HepG2 (cell line): ENCODE measurements around the gene MCOLN1. TPM values are rescaled to one million over a fixed set of nuclear protein-coding genes. Genes with fewer than 3 reads are reported as not detected.

Experiments
- ATAD3A ChIP-seq: sonication (generic); formaldehyde crosslinking; IDR thresholded peaks from 2 replicates; pipeline ENCODE4 v1.4.0; 2020; ENCODE audit warnings: missing genetic modification reagents
- CBX1 ChIP-seq: IDR thresholded peaks from one replicate; pipeline ENCODE4 v1.6.1; 2016; ENCODE audit warnings: antibody characterized with exemption, low read depth
- DR1 ChIP-seq: sonication (generic); formaldehyde crosslinking; IDR thresholded peaks from 2 replicates; pipeline ENCODE4 v1.8.0; 2021; ENCODE audit warnings: mild to moderate bottlenecking, missing genetic modification reagents, inconsistent platforms
- HDAC1 ChIP-seq: sonication (generic); formaldehyde crosslinking; IDR thresholded peaks from 2 replicates; pipeline ENCODE4 v1.5.1; 2020; ENCODE audit warnings: mild to moderate bottlenecking, missing genetic modification reagents
- IKZF1 ChIP-seq: fragments of 450-650 bp; IDR thresholded peaks from 2 replicates; pipeline ENCODE4 v1.7.1; 2016
- MAFG ChIP-seq: sonication (generic); formaldehyde crosslinking; IDR thresholded peaks from 2 replicates; pipeline ENCODE4 v1.5.1; 2020; ENCODE audit warnings: mild to moderate bottlenecking, missing genetic modification reagents
- NCOA2 ChIP-seq: sonication (generic); formaldehyde crosslinking; IDR thresholded peaks from 2 replicates; pipeline ENCODE4 v1.8.0; 2022; ENCODE audit warnings: inconsistent platforms
- PITX1 ChIP-seq: sonication (generic); formaldehyde crosslinking; IDR thresholded peaks from 2 replicates; pipeline ENCODE4 v1.5.1; 2020; ENCODE audit warnings: mild to moderate bottlenecking, missing genetic modification reagents
- SP4 ChIP-seq: sonication (generic); formaldehyde crosslinking; IDR thresholded peaks from 2 replicates; pipeline ENCODE4 v1.8.1; 2023; ENCODE audit warnings: mild to moderate bottlenecking, missing genetic modification reagents
- SRSF9 ChIP-seq: fragments of 200-400 bp; formaldehyde crosslinking; IDR thresholded peaks from 2 replicates; pipeline ENCODE4 v1.6.1; 2018; ENCODE audit warnings: borderline replicate concordance, mild to moderate bottlenecking, low read depth, low read length; ENCODE audit not compliant: insufficient read depth, poor library complexity, severe bottlenecking
- ZBTB1 ChIP-seq: sonication (generic); formaldehyde crosslinking; IDR thresholded peaks from 2 replicates; pipeline ENCODE4 v1.4.0; 2020; ENCODE audit warnings: missing genetic modification reagents, borderline replicate concordance
- ZFP90 ChIP-seq: sonication (generic); formaldehyde crosslinking; IDR thresholded peaks from 2 replicates; pipeline ENCODE4 v1.8.0; 2022; ENCODE audit warnings: missing genetic modification reagents, mild to moderate bottlenecking, inconsistent platforms, borderline replicate concordance
- ZNF143 ChIP-seq: sonication (generic); formaldehyde crosslinking; IDR thresholded peaks from 2 replicates; pipeline ENCODE4 v1.4.0; 2020; ENCODE audit warnings: missing genetic modification reagents
- ZNF543 ChIP-seq: sonication (generic); formaldehyde crosslinking; IDR thresholded peaks from 2 replicates; pipeline ENCODE4 v1.4.0; 2020; ENCODE audit warnings: mild to moderate bottlenecking, missing genetic modification reagents
- polyA plus RNA-seq, 8 experiments: library from polyadenylated mRNA; depleted of rRNA in 3 of 8; stranded (reverse) in 7 of 8; unstranded in 1 of 8; fragments of >200 nt; fragmentation: Illumina TruSeq in 4 of 8; extraction: Trizol in 4 of 8; gene quantifications; 2 replicates each; pipeline versions ENCODE4 v1.2.1 to v1.2.3, GENCODE V29; 2011 to 2016; ENCODE audit warnings: low read depth in 4 of 8, missing spikeins in 1 of 8, mixed read lengths in 1 of 8; ENCODE audit not compliant: insufficient read depth in 1 of 8
- total RNA-seq, 5 experiments: library from RNA; depleted of rRNA; stranded (reverse); fragments of >200 nt; fragmentation: Illumina TruSeq; extraction: Trizol; gene quantifications; 2 replicates each; pipeline ENCODE4 v1.2.3, GENCODE V29; 2016; ENCODE audit warnings: low read depth in 1 of 5
- TF ChIP-seq, protein P1 (sequence below): sonication (generic); formaldehyde crosslinking; IDR thresholded peaks from 2 replicates; pipeline ENCODE4 v1.5.1; 2020; ENCODE audit warnings: mild to moderate bottlenecking, moderate library complexity, missing genetic modification reagents
- TF ChIP-seq, protein P2 (sequence below): sonication (generic); formaldehyde crosslinking; IDR thresholded peaks from 2 replicates; pipeline ENCODE4 v1.4.0; 2020; ENCODE audit warnings: mild to moderate bottlenecking, missing genetic modification reagents, borderline replicate concordance
- TF ChIP-seq, protein P3 (sequence below): sonication (generic); formaldehyde crosslinking; IDR thresholded peaks from 2 replicates; pipeline ENCODE4 v1.4.0; 2020; ENCODE audit warnings: missing genetic modification reagents
- TF ChIP-seq, protein P4 (sequence below): sonication (generic); formaldehyde crosslinking; IDR thresholded peaks from 2 replicates; pipeline ENCODE4 v1.5.0; 2020; ENCODE audit warnings: missing genetic modification reagents
- TF ChIP-seq, protein P5 (sequence below), 2 experiments: IDR thresholded peaks; 2 replicates each; pipeline ENCODE4 v1.6.1; 2011 to 2012; ENCODE audit warnings: low read length in 2 of 2, borderline replicate concordance in 1 of 2, low read depth in 1 of 2, mild to moderate bottlenecking in 1 of 2, moderate library complexity in 1 of 2

The MCOLN1 gene
- total and polyA plus RNA-seq, 2 of the 13 experiments (the other 11 are each of a cell fraction or from before 2014, with no cell fraction given) = 3.4 to 15.7 TPM

DNA sequence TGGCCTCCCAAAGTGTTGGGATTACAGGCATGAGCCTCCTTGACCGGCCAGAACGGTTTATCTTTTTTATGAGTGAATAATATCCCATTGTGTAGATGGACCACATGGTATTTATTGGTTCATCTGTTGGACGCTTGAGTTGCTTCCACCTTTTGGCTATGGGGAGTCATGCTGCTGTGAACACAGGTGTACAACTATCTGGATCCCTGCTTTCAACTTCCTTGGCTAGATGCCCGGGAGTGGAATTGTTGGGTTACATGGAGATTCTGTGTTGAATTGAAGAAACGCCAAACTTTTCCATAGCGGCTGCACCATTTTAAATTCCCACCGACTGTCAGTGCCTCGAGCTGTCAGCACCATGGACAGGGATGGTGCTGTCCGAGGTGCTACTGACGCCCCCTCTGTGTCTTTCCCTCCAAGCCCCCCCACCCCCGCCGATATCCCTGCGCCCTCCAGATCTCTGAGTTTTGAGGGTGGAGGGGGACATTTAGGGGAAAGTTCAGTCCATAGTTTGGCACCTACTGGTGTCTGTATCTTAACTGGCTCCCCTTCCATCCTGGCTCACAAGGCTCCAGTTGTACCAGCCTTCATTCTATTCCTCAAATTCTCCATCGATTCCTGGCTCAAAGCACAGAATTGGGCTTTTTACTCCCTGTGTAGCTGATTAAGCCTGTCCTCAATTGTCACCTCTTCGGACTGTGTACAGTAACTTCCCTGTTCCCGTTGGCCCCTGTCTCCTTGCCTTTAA lies 40.4 kb downstream of the MCOLN1 start (continued):
- peak; percentile 99 for TF ChIP-seq ZFP90 (CRISPR knock-in tag)
- peak; percentile 72 for TF ChIP-seq SP4 (CRISPR knock-in tag)
- TF ChIP-seq, protein P1, sequence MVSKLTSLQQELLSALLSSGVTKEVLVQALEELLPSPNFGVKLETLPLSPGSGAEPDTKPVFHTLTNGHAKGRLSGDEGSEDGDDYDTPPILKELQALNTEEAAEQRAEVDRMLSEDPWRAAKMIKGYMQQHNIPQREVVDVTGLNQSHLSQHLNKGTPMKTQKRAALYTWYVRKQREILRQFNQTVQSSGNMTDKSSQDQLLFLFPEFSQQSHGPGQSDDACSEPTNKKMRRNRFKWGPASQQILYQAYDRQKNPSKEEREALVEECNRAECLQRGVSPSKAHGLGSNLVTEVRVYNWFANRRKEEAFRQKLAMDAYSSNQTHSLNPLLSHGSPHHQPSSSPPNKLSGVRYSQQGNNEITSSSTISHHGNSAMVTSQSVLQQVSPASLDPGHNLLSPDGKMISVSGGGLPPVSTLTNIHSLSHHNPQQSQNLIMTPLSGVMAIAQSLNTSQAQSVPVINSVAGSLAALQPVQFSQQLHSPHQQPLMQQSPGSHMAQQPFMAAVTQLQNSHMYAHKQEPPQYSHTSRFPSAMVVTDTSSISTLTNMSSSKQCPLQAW (CRISPR knock-in tag) = no peak
- peak; percentile 98 for TF ChIP-seq ATAD3A
- TF ChIP-seq IKZF1 = no peak
- TF ChIP-seq, protein P2, sequence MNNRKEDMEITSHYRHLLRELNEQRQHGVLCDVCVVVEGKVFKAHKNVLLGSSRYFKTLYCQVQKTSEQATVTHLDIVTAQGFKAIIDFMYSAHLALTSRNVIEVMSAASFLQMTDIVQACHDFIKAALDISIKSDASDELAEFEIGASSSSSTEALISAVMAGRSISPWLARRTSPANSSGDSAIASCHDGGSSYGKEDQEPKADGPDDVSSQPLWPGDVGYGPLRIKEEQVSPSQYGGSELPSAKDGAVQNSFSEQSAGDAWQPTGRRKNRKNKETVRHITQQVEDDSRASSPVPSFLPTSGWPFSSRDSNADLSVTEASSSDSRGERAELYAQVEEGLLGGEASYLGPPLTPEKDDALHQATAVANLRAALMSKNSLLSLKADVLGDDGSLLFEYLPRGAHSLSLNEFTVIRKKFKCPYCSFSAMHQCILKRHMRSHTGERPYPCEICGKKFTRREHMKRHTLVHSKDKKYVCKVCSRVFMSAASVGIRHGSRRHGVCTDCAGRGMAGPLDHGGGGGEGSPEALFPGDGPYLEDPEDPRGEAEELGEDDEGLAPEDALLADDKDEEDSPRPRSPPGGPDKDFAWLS (CRISPR knock-in tag) = no peak
- TF ChIP-seq SRSF9 = no peak
- peak; percentile 89 for TF ChIP-seq PITX1
- TF ChIP-seq HDAC1 (CRISPR knock-in tag) = 0 out of 2 replicates have a peak, but pooled peaks have one; percentile 31
- TF ChIP-seq ZNF543 (CRISPR knock-in tag) = peak; percentile 95
- TF ChIP-seq ZBTB1 (CRISPR knock-in tag) = peak; percentile 98
- no peak for TF ChIP-seq CBX1
- peak; percentile 84 for TF ChIP-seq NCOA2 (CRISPR knock-in tag)
- TF ChIP-seq, protein P3, sequence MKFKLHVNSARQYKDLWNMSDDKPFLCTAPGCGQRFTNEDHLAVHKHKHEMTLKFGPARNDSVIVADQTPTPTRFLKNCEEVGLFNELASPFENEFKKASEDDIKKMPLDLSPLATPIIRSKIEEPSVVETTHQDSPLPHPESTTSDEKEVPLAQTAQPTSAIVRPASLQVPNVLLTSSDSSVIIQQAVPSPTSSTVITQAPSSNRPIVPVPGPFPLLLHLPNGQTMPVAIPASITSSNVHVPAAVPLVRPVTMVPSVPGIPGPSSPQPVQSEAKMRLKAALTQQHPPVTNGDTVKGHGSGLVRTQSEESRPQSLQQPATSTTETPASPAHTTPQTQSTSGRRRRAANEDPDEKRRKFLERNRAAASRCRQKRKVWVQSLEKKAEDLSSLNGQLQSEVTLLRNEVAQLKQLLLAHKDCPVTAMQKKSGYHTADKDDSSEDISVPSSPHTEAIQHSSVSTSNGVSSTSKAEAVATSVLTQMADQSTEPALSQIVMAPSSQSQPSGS (CRISPR knock-in tag) = peak; percentile 93
- TF ChIP-seq MAFG (CRISPR knock-in tag) = no peak
- TF ChIP-seq, protein P4, sequence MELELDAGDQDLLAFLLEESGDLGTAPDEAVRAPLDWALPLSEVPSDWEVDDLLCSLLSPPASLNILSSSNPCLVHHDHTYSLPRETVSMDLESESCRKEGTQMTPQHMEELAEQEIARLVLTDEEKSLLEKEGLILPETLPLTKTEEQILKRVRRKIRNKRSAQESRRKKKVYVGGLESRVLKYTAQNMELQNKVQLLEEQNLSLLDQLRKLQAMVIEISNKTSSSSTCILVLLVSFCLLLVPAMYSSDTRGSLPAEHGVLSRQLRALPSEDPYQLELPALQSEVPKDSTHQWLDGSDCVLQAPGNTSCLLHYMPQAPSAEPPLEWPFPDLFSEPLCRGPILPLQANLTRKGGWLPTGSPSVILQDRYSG (CRISPR knock-in tag) = peak; percentile 95
- TF ChIP-seq, protein P5, sequence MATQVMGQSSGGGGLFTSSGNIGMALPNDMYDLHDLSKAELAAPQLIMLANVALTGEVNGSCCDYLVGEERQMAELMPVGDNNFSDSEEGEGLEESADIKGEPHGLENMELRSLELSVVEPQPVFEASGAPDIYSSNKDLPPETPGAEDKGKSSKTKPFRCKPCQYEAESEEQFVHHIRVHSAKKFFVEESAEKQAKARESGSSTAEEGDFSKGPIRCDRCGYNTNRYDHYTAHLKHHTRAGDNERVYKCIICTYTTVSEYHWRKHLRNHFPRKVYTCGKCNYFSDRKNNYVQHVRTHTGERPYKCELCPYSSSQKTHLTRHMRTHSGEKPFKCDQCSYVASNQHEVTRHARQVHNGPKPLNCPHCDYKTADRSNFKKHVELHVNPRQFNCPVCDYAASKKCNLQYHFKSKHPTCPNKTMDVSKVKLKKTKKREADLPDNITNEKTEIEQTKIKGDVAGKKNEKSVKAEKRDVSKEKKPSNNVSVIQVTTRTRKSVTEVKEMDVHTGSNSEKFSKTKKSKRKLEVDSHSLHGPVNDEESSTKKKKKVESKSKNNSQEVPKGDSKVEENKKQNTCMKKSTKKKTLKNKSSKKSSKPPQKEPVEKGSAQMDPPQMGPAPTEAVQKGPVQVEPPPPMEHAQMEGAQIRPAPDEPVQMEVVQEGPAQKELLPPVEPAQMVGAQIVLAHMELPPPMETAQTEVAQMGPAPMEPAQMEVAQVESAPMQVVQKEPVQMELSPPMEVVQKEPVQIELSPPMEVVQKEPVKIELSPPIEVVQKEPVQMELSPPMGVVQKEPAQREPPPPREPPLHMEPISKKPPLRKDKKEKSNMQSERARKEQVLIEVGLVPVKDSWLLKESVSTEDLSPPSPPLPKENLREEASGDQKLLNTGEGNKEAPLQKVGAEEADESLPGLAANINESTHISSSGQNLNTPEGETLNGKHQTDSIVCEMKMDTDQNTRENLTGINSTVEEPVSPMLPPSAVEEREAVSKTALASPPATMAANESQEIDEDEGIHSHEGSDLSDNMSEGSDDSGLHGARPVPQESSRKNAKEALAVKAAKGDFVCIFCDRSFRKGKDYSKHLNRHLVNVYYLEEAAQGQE (IDR thresholded peaks at IDR 0.05; ENCODE audit: borderline replicate concordance in 1 of 2, low read depth in 1 of 2, low read length in 2 of 2) = peak; percentile 84 to 98
- TF ChIP-seq DR1 (CRISPR knock-in tag) = 0 out of 2 replicates have a peak, but pooled peaks have one; percentile 48
- peak; percentile 67 for TF ChIP-seq ZNF143 (CRISPR knock-in tag)
